Memory B cell (primary cell): ENCODE measurements around the gene ILF3.
A peak's percentile ranks its signal among the peaks of the same experiment; 100 is the strongest.
"Not testable (repeated sequence)": the region's sequence is repeated elsewhere in the genome, so short reads cannot be mapped to it uniquely, and the experiment has no call there.

ENCODE experiments used
- ATAC-seq: fragments of 150-1000 bp; cut with Tn5 transposase; 2 replicates; pipeline ENCODE4 v1.10.0; 2021; ENCODE audit warnings: low read depth, mild to moderate bottlenecking, moderate library complexity
- DNase-seq, 2 donors: peaks; one replicate each; pipeline ENCODE4 v3.0.0; 2022; ENCODE audit warnings: low spot score in 2 of 2
- H3K27ac Mint-ChIP-seq: one replicate; pipeline ENCODE4 v1.8.0; 2022; ENCODE audit warnings: mild to moderate bottlenecking, moderate library complexity, mixed read lengths
- H3K27me3 Mint-ChIP-seq: one replicate; pipeline ENCODE4 v1.8.0; 2022; ENCODE audit warnings: mixed read lengths
- H3K36me3 Mint-ChIP-seq: one replicate; pipeline ENCODE4 v1.8.0; 2022; ENCODE audit warnings: mild to moderate bottlenecking, mixed read lengths
- H3K4me1 Mint-ChIP-seq: one replicate; pipeline ENCODE4 v1.8.0; 2022; ENCODE audit warnings: mixed read lengths
- H3K4me3 Mint-ChIP-seq: one replicate; pipeline ENCODE4 v1.8.0; 2022; ENCODE audit warnings: mild to moderate bottlenecking, moderate library complexity, mixed read lengths
- H3K9me3 Mint-ChIP-seq: one replicate; pipeline ENCODE4 v1.8.0; 2022; ENCODE audit warnings: mixed read lengths

ILF3 gene

GRCh38 chr19:10675214-10675613 is 21.1 kb downstream of the ILF3 start:
- DNase-seq, H3K9me3 Mint-ChIP-seq, H3K4me3 Mint-ChIP-seq, ATAC-seq, H3K4me1 Mint-ChIP-seq, H3K27ac Mint-ChIP-seq, H3K27me3 Mint-ChIP-seq: not testable (repeated sequence)
- H3K36me3 Mint-ChIP-seq: peaks cover 22% of the 10 kb centered on the region

GRCh38 chr19:10677751-10678150 is 23.6 kb downstream of the ILF3 start:
- Mint-ChIP-seq H3K4me3 (no peak overlapping the region), H3K9me3 (no peaks in the 10 kb centered on the region), H3K27me3 (no peaks in the 10 kb centered on the region), H3K36me3 (peaks cover 22% of the 10 kb centered on the region), H3K4me1 (no peaks in the 10 kb centered on the region), H3K27ac (peak overlapping the region; percentile 36)
- DNase-seq (no peak), ATAC-seq (no peak)

GRCh38 chr19:10678813-10679212 is 24.7 kb downstream of the ILF3 start:
- no peaks in the 10 kb centered on the region for H3K9me3 Mint-ChIP-seq
- DNase-seq: no peak
- H3K36me3 Mint-ChIP-seq: peaks cover 21% of the 10 kb centered on the region
- H3K4me3 Mint-ChIP-seq: no peak overlapping the region
- no peaks in the 10 kb centered on the region for H3K27me3 Mint-ChIP-seq
- H3K4me1 Mint-ChIP-seq: no peaks in the 10 kb centered on the region
- ATAC-seq: no peak
- no peak overlapping the region for H3K27ac Mint-ChIP-seq

- no peak overlapping the region for H3K4me3 Mint-ChIP-seq
- H3K36me3 Mint-ChIP-seq: peaks cover 25% of the 10 kb centered on the region
- DNase-seq (no peak), ATAC-seq (no peak)
- H3K27me3 Mint-ChIP-seq: no peaks in the 10 kb centered on the region
- no peaks in the 10 kb centered on the region for H3K4me1 Mint-ChIP-seq
- no peaks in the 10 kb centered on the region for H3K9me3 Mint-ChIP-seq
- H3K27ac Mint-ChIP-seq: no peak overlapping the region
Measured at GRCh38 chr19:10679743-10680142, 25.6 kb downstream of the ILF3 start.

- H3K4me3 Mint-ChIP-seq: no peak overlapping the region
- H3K27ac Mint-ChIP-seq: peak overlapping the region; percentile 53
- peaks cover 25% of the 10 kb centered on the region for H3K36me3 Mint-ChIP-seq
- no peaks in the 10 kb centered on the region for H3K9me3 Mint-ChIP-seq
- H3K27me3 Mint-ChIP-seq: no peaks in the 10 kb centered on the region
- H3K4me1 Mint-ChIP-seq: no peaks in the 10 kb centered on the region
- DNase-seq: no peak
- no peak for ATAC-seq
Measured at GRCh38 chr19:10680545-10681135, 26.5 kb downstream of the ILF3 start.

GRCh38 chr19:10681658-10682057 is 27.5 kb downstream of the ILF3 start:
- no peaks in the 10 kb centered on the region for H3K4me1 Mint-ChIP-seq
- no peaks in the 10 kb centered on the region for H3K27me3 Mint-ChIP-seq
- DNase-seq (no peak), ATAC-seq (no peak)
- H3K27ac Mint-ChIP-seq: no peak overlapping the region
- H3K9me3 Mint-ChIP-seq: no peaks in the 10 kb centered on the region
- peaks cover 22% of the 10 kb centered on the region for H3K36me3 Mint-ChIP-seq
- H3K4me3 Mint-ChIP-seq: no peak overlapping the region

- Mint-ChIP-seq H3K36me3 (peaks cover 22% of the 10 kb centered on the region), H3K27me3 (no peaks in the 10 kb centered on the region), H3K9me3 (no peaks in the 10 kb centered on the region), H3K4me1 (no peaks in the 10 kb centered on the region), H3K27ac (no peak overlapping the region), H3K4me3 (no peak overlapping the region)
- no peak for DNase-seq
- ATAC-seq: no peak
Measured at GRCh38 chr19:10682397-10683063, 28.4 kb downstream of the ILF3 start.

- no peaks in the 10 kb centered on the region for H3K27me3 Mint-ChIP-seq
- H3K4me1 Mint-ChIP-seq: no peaks in the 10 kb centered on the region
- H3K27ac Mint-ChIP-seq: no peak overlapping the region
- ATAC-seq: no peak
- H3K36me3 Mint-ChIP-seq: peaks cover 21% of the 10 kb centered on the region
- no peak for DNase-seq
- H3K9me3 Mint-ChIP-seq: no peaks in the 10 kb centered on the region
- no peak overlapping the region for H3K4me3 Mint-ChIP-seq
Measured at GRCh38 chr19:10683064-10683426, 28.9 kb downstream of the ILF3 start.

GRCh38 chr19:10683582-10683981 is 29.4 kb downstream of the ILF3 start:
- H3K27me3 Mint-ChIP-seq: no peaks in the 10 kb centered on the region
- H3K4me1 Mint-ChIP-seq: no peaks in the 10 kb centered on the region
- H3K27ac Mint-ChIP-seq: no peak overlapping the region
- no peak overlapping the region for H3K4me3 Mint-ChIP-seq
- no peak for ATAC-seq
- no peak for DNase-seq
- H3K36me3 Mint-ChIP-seq: peaks cover 17% of the 10 kb centered on the region
- H3K9me3 Mint-ChIP-seq: no peaks in the 10 kb centered on the region

- Mint-ChIP-seq H3K9me3 (no peaks in the 10 kb centered on the region), H3K27me3 (no peaks in the 10 kb centered on the region), H3K4me3 (no peak overlapping the region), H3K4me1 (no peaks in the 10 kb centered on the region), H3K27ac (no peak overlapping the region), H3K36me3 (peaks cover 20% of the 10 kb centered on the region)
- no peak for ATAC-seq
- no peak for DNase-seq
Measured at GRCh38 chr19:10685210-10685609, 31.1 kb downstream of the ILF3 start.

- Mint-ChIP-seq H3K27ac (no peak overlapping the region), H3K9me3 (no peaks in the 10 kb centered on the region), H3K4me3 (no peak overlapping the region), H3K36me3 (peaks cover 20% of the 10 kb centered on the region), H3K27me3 (no peaks in the 10 kb centered on the region), H3K4me1 (no peaks in the 10 kb centered on the region)
- DNase-seq (no peak), ATAC-seq (no peak)
Measured at GRCh38 chr19:10686193-10686592, 32.0 kb downstream of the ILF3 start.

GRCh38 chr19:10686661-10687517 is 32.7 kb downstream of the ILF3 start:
- peak overlapping the region; percentile 14 for H3K27ac Mint-ChIP-seq
- no peaks in the 10 kb centered on the region for H3K27me3 Mint-ChIP-seq
- no peak for DNase-seq
- H3K4me3 Mint-ChIP-seq: no peak overlapping the region
- ATAC-seq: no peak
- no peaks in the 10 kb centered on the region for H3K4me1 Mint-ChIP-seq
- peaks cover 18% of the 10 kb centered on the region for H3K36me3 Mint-ChIP-seq
- H3K9me3 Mint-ChIP-seq: no peaks in the 10 kb centered on the region

- Mint-ChIP-seq H3K9me3 (no peaks in the 10 kb centered on the region), H3K4me1 (peaks cover 2% of the 10 kb centered on the region), H3K4me3 (no peak overlapping the region), H3K36me3 (peaks cover 20% of the 10 kb centered on the region), H3K27ac (peak overlapping the region; percentile 69), H3K27me3 (no peaks in the 10 kb centered on the region)
- DNase-seq (no peak), ATAC-seq (no peak)
Measured at GRCh38 chr19:10687518-10688288, 33.6 kb downstream of the ILF3 start.
